Mammary epithelial cell (primary cell): ENCODE data around the gene FARS2.

Experiments used
- EZH2 ChIP-seq: IDR thresholded peaks from 2 replicates; pipeline ENCODE4 v1.6.1; 2012; ENCODE audit warnings: low read length, inconsistent platforms, borderline replicate concordance
- TF ChIP-seq, protein P1 (sequence below), 2 donors: IDR thresholded peaks in 1 of 2; conservative IDR thresholded peaks in 1 of 2; 2 replicates each; pipeline ENCODE4 v1.5.1; 2011 to 2012; ENCODE audit warnings: inconsistent platforms in 2 of 2, low read length in 2 of 2, mild to moderate bottlenecking in 2 of 2, control low read depth in 1 of 2, low read depth in 1 of 2; ENCODE audit not compliant: insufficient read depth in 1 of 2; ENCODE audit errors: extremely low read depth in 1 of 2

DNA sequence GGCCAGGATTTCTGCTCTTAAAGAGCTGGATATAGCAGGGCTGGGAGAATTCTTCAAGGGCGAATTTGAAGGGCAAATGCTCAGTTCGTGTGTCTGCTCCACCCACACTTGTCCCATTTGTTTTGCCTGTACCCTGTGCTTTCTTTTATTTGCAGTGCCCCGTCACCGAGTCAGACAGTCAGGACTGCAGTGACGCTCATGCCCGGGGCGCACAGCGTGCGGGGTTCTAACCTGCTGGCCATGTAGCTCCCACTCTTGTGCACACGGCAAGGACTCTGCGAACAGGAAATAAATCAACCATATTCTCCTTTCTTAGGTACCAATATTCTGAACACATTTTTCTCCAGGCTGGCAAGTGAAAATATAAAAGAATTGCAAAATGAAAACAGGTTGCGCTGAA, 18.2 kb upstream of the FARS2 start:
- TF ChIP-seq, protein P1, sequence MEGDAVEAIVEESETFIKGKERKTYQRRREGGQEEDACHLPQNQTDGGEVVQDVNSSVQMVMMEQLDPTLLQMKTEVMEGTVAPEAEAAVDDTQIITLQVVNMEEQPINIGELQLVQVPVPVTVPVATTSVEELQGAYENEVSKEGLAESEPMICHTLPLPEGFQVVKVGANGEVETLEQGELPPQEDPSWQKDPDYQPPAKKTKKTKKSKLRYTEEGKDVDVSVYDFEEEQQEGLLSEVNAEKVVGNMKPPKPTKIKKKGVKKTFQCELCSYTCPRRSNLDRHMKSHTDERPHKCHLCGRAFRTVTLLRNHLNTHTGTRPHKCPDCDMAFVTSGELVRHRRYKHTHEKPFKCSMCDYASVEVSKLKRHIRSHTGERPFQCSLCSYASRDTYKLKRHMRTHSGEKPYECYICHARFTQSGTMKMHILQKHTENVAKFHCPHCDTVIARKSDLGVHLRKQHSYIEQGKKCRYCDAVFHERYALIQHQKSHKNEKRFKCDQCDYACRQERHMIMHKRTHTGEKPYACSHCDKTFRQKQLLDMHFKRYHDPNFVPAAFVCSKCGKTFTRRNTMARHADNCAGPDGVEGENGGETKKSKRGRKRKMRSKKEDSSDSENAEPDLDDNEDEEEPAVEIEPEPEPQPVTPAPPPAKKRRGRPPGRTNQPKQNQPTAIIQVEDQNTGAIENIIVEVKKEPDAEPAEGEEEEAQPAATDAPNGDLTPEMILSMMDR (conservative IDR thresholded peaks at IDR 0.05 in 1 of 2, IDR thresholded peaks at IDR 0.05 in 1 of 2; ENCODE audit: extremely low read depth in 1 of 2, insufficient read depth in 1 of 2, low read depth in 1 of 2, low read length in 2 of 2), result no peak
- no peak for TF ChIP-seq EZH2
